Raji (cell line): ENCODE data around the gene SEMA5A.

Experiments used
- POLR2A ChIP-seq: IDR thresholded peaks from 2 replicates; pipeline ENCODE4 v1.6.1; 2011; ENCODE audit warnings: low read depth, low read length, control low read depth; ENCODE audit not compliant: insufficient read depth

SEMA5A gene

DNA sequence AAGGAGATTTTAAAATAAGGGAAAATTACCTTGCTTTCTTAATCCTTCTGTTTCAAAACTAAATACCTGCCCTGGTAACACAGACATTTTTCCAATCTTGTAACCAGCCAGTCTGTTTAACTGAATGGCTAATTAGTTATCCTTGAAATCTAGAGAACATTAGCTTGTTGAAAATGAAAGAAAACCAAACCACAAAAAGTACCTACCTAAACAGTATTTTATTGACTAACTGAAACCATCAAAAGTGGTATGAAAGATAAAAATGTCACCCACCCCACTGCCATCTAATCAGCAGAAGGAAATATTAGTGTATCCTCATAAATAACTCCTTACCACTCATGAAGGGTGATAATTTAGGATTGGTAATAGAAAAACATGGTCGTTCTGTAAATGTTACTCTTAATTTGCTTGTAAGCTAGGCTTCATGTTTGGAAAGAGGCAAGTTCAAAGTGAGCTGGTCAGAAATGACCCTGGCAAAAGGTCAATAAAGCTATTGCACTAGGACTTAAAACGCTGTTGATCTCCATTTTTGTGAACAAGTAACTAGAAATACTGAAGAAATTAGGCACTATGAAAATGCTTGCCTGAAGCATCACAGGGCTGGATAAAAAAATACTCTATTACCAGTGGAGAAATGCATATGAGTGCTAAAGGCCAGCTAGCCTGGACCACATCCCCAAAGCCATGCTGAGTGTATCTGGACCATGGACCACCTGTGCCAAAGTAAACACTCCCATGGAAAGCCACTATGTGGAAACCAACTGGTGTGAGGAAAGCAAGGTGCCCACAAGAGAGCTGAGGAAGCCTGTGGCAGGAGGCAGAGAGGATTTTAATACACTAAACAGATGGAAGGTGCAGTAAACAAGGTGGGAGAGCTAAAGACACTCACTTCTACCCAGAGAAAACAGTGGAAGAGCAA is 8.4 kb downstream of the SEMA5A start:
- TF ChIP-seq POLR2A, result no peak

GRCh38 chr5:9536717-9537116 is 9.2 kb downstream of the SEMA5A start:
- no peak for TF ChIP-seq POLR2A

GRCh38 chr5:9534881-9535517 is 10.9 kb downstream of the SEMA5A start:
- TF ChIP-seq POLR2A, result no peak

DNA sequence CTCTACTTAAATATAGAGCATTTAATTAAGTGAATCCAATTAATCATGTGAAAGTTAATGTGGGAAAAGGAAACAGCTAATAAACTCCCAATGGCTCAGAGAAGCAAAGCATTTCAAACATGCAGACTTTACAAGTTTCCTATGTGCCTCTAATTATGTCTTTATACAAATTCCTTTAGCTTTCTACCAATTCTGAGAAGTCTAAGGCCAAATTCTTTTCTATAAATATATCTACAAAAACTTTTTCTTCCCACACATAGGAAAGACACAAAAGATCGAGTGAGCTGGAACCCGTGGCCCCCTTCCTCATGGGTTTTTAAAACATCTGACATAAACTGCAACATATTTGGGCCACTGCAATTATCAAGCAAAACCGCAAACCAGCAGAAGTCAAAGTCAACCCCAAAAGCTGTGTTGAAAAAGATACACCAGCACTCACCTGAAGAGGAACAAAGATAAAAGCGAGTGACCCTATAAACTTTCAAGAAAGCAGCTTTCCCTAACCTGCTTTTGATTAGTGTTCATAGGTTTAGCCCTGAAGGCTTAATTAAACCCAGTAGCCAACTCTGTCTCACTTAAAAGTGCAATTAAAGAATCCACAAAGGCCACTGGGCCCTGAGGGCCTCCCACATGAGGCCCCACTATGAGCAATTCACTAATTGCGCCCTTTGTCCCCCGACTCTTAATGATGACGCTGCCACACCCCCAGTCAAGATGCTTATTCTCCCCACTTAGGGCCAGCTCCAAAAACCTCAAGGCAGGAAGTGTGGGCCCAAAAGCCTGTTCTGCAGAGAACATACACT is 12.1 kb downstream of the SEMA5A start:
- TF ChIP-seq POLR2A, result no peak

DNA sequence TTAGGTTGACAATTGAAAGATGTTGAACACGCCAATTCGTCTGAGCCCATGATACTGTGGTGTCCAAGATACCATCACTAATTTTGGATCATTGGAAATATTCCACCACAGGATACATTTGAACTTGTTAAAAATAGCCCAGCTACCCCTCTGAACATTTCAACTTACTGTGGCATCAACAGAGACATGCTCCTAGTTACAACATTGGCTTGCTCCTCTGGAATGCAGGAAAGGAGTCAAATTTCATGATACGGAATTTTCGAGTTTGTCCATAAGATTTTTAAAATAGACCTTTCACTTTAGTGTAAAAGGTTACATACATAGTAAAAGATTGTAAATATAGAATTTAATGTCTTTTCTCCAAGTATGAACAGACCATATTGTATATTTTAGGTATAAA is 12.8 kb downstream of the SEMA5A start:
- TF ChIP-seq POLR2A, result no peak

- no peak for TF ChIP-seq POLR2A
These were observed 16.4 kb downstream of the SEMA5A start for GRCh38 chr5:9529513-9529912.

- TF ChIP-seq POLR2A, result no peak
These were observed 16.8 kb downstream of the SEMA5A start for GRCh38 chr5:9529041-9529480.

DNA sequence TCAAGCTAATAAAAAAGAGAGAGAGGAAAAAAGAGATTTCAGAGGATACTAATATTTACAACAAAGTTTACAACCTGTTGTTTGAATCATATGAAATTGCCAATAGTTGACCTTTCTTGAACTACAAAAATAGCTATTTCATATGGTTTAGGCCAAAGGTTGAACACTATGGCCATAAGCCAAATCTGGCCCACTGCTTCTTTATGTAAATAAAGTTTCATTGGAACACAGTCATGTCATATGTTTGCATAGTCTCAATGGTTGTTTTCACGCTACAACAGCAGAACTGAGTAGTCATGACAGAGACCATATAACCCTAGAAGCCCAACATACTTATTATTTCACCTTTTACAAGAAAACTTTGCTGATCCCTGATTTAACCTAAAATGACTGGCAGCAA is 20.9 kb downstream of the SEMA5A start:
- no peak for TF ChIP-seq POLR2A

DNA sequence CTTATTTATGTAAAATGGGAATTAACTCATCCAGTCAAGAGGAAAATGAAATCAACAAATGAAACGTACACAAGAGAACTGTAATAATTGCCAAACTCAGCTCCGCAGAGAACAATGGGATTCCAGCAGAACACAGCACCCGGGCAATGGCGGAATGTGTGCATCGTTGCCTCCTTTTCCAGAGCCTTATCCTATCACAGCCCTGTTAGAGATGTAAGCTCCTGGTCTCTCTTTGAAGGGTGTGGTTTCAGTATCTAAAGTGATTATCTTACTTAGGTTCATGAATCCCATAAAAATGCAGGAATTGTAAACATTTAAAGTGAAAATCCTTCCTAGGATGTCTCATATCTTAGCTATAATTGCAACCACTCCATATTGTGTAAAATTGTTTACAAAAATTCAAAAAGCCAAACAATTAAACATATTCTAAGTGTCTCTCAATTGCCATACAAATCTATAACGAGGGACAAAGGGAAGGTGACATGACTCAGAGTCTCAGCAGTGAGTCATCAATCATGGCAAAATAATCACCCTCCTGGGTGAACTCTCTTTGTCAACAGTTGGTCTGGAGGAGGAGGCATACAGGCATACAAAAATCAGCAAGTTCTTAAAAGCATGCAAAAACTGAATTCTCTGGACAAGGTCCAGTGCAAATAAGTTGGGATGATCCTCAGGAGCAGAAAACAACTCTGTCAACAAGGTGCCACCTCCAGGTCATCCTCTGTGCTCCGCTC is 22.6 kb downstream of the SEMA5A start:
- no peak for TF ChIP-seq POLR2A

GRCh38 chr5:9519537-9519936 is 26.3 kb downstream of the SEMA5A start:
- TF ChIP-seq POLR2A, result no peak

- no peak for TF ChIP-seq POLR2A
These were observed 29.3 kb downstream of the SEMA5A start for GRCh38 chr5:9516591-9516990.

- no peak for TF ChIP-seq POLR2A
These were observed 30.4 kb downstream of the SEMA5A start for GRCh38 chr5:9515436-9515835.

GRCh38 chr5:9514968-9515367 is 30.9 kb downstream of the SEMA5A start:
- no peak for TF ChIP-seq POLR2A

DNA sequence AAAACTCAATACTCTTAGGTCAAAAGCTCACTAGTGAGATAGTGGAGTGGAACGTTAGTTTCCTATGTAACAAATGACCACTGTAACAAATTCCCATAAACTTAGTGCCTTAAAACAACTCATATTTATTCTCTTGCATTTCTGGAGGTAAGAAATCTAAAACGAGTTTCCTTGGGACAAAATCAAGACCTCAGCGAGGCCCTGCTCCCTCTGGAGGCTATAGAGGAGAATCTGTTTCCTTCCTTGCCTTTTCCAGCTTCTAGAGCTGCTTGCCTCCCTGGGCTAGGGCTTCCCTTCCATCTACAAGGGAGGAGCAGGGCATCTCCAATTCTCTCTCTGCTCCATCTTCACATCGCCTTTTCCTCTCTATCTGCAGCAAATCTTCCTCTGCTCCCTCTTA is 32.0 kb downstream of the SEMA5A start:
- TF ChIP-seq POLR2A, result no peak

DNA sequence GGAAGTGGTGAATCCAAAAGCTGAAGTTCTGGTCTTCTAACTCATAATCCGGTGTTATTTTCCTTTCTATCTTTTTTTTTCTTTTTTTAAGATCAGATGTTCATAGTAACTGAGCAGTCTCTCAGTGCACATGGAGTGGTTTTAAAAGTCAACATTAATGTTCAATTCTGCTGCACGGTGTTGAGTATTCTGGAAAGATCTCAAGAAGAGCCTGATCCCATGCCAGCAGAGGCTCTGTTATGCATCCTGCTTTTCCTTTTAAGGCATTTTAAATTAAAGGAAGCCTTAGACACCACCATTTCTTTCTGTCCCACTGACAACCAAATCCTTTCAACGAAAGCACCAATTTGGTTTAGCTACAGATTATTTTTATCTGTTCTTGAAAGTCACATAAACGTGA is 33.4 kb downstream of the SEMA5A start:
- TF ChIP-seq POLR2A, result no peak
